Ascending aorta (tissue), 2 donors: ENCODE measurements around the gene MAPK1IP1L. TPM values are rescaled to one million over a fixed set of nuclear protein-coding genes. Genes with fewer than 3 reads are reported as not detected.
"Not testable (repeated sequence)": the region's sequence is repeated elsewhere in the genome, so short reads cannot be mapped to it uniquely, and the experiment has no call there.

Source experiments
- DNase-seq, 2 donors: peaks; one replicate each; pipeline ENCODE4 v3.0.0-alpha.2; 2019; ENCODE audit warnings: low spot score in 2 of 2
- H3K27ac ChIP-seq, 2 donors: fragments of 200-600 bp; sonication (generic); one replicate each; pipeline ENCODE4 v1.5.1; 2016 to 2017; ENCODE audit warnings: mild to moderate bottlenecking in 1 of 2
- H3K27me3 ChIP-seq: fragments of 200-600 bp; sonication (generic); one replicate; pipeline ENCODE4 v1.5.1; 2017
- H3K36me3 ChIP-seq, 2 donors: fragments of 200-600 bp; sonication (generic); one replicate each; pipeline ENCODE4 v1.5.1; 2016
- H3K4me1 ChIP-seq, 2 donors: fragments of 200-600 bp; sonication (generic); one replicate each; pipeline ENCODE4 v1.5.1; 2016 to 2017; ENCODE audit warnings: mild to moderate bottlenecking in 1 of 2
- H3K4me3 ChIP-seq, 2 donors: fragments of 200-600 bp; sonication (generic); one replicate each; pipeline ENCODE4 v1.5.1; 2016 to 2017; ENCODE audit warnings: mild to moderate bottlenecking in 1 of 2
- H3K9me3 ChIP-seq, 2 donors: fragments of 200-600 bp; sonication (generic); one replicate each; pipeline ENCODE4 v1.5.1; 2016
- intact Hi-C: fragments of 100-400 bp; cut with DNase I; formaldehyde crosslinking; loops from one replicate; pipeline ENCODE4 v1.15.1; 2023
- total RNA-seq: library from RNA; depleted of rRNA; stranded (reverse); fragments of >200 nt; gene quantifications from one replicate; pipeline ENCODE4 v1.1.0, GENCODE V29; 2016
- TF ChIP-seq, protein P1 (sequence below), 3 experiments: fragments of 200-600 bp in 2 of 3; fragments of 450-650 bp in 1 of 3; sonication (generic) in 2 of 3; IDR thresholded peaks; one replicate each; pipeline ENCODE4 v1.5.1; 2016 to 2019; ENCODE audit warnings: antibody characterized with exemption in 3 of 3, mild to moderate bottlenecking in 1 of 3, moderate library complexity in 1 of 3

The MAPK1IP1L gene
- 51.8 TPM for total RNA-seq

DNA sequence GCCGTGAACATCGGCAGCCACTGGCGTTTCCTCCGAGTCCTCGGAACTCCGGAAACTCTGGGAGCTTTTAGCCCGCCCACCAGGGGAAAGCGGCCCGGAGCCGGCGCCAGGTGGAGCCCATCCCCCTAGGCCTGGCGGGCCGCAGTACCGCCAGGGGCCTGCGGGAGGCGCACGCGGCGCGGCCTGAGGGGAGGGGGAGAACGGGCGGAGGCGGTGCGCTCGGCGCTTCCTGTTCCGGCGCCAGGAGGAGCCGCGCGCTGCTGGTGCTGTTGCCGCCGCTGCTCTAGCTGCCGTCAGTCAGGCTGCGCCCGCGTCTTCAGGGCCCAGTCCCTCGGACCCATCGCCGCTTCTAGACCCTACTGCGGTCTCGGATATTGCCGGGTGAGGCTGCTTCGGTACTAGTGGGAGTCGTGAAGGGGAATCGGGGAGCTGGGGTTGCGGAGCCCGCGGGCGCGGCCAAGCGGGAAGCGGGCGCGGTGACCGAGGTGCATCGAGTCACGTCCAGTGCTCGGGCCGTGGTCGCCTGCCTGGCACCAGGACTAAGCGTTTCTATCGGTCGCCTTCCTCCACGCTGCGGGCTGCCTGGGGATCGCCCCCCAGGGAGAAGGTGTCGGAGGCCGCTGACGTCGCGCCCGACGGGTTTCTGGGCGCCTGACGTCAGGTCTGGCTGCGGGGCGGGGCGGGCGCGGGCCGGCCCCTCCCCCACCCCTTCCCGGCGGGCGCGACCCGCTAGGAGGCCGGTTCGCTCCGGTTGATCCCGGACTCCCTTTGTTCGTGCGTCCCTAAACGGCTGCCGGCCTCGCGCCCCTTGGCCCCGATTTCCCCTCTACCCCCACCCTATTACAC, at the start of gene MAPK1IP1L:
Gene MAPK1IP1L (plus strand): TSS at position 225 of the 846 bp plus-strand sequence. CDS start 10,037 bp downstream, outside the sequence.
- no peaks in the 10 kb centered on the region for H3K27me3 ChIP-seq
- peak within 1 kb of the TSS; percentile 99 to 100 for H3K27ac ChIP-seq
- no peaks in the 10 kb centered on the region for H3K9me3 ChIP-seq
- H3K4me1 ChIP-seq = peaks cover 6 to 20% of the 10 kb centered on the region in 2 donors
- H3K4me3 ChIP-seq = peak within 1 kb of the TSS; percentile 88 to 94
- TF ChIP-seq, protein P1, sequence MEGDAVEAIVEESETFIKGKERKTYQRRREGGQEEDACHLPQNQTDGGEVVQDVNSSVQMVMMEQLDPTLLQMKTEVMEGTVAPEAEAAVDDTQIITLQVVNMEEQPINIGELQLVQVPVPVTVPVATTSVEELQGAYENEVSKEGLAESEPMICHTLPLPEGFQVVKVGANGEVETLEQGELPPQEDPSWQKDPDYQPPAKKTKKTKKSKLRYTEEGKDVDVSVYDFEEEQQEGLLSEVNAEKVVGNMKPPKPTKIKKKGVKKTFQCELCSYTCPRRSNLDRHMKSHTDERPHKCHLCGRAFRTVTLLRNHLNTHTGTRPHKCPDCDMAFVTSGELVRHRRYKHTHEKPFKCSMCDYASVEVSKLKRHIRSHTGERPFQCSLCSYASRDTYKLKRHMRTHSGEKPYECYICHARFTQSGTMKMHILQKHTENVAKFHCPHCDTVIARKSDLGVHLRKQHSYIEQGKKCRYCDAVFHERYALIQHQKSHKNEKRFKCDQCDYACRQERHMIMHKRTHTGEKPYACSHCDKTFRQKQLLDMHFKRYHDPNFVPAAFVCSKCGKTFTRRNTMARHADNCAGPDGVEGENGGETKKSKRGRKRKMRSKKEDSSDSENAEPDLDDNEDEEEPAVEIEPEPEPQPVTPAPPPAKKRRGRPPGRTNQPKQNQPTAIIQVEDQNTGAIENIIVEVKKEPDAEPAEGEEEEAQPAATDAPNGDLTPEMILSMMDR (IDR thresholded peaks at IDR 0.05) = peak; percentile 100
- intact Hi-C loops = loop anchor here (1.0 to 10.0 kb wide), 7 partner anchors 21 to 1291 kb away; partner anchors contain the start of genes FBXO34, LGALS3, SOCS4 and WDHD1
- DNase-seq = peak; percentile 57 to 94
- no peaks in the 10 kb centered on the region for H3K36me3 ChIP-seq

- Histone ChIP-seq H3K4me1 (no peaks in the 10 kb centered on the region), H3K9me3 (no peaks in the 10 kb centered on the region), H3K27ac (no peak overlapping the region), H3K36me3 (no peaks in the 10 kb centered on the region), H3K27me3 (no peaks in the 10 kb centered on the region), H3K4me3 (no peak overlapping the region)
- intact Hi-C loops = no loop called here
- TF ChIP-seq, protein P1 (IDR thresholded peaks at IDR 0.05) = no peak
- DNase-seq = no peak
These were observed 46.4 kb upstream of the MAPK1IP1L start for GRCh38 chr14:55005071-55005470.

GRCh38 chr14:55015006-55015405, 36.4 kb upstream of the MAPK1IP1L start:
- TF ChIP-seq, protein P1 (IDR thresholded peaks at IDR 0.05) = no peak
- H3K9me3 ChIP-seq = no peaks in the 10 kb centered on the region
- intact Hi-C loops = no loop called here
- H3K27me3 ChIP-seq = no peaks in the 10 kb centered on the region
- no peaks in the 10 kb centered on the region for H3K4me1 ChIP-seq
- H3K27ac ChIP-seq = no peak overlapping the region
- no peaks in the 10 kb centered on the region for H3K36me3 ChIP-seq
- H3K4me3 ChIP-seq = no peak overlapping the region
- no peak for DNase-seq

- Histone ChIP-seq H3K9me3 (no peaks in the 10 kb centered on the region), H3K4me3 (no peak overlapping the region), H3K27ac (no peak overlapping the region), H3K27me3 (no peaks in the 10 kb centered on the region), H3K36me3 (no peaks in the 10 kb centered on the region), H3K4me1 (no peaks in the 10 kb centered on the region)
- TF ChIP-seq, protein P1 (IDR thresholded peaks at IDR 0.05) = no peak
- DNase-seq = no peak
- intact Hi-C loops = no loop called here
These were observed 31.4 kb upstream of the MAPK1IP1L start for GRCh38 chr14:55019968-55020554.

- intact Hi-C loops, DNase-seq, H3K9me3 ChIP-seq, H3K27me3 ChIP-seq, H3K4me3 ChIP-seq, H3K36me3 ChIP-seq, H3K27ac ChIP-seq: not testable (repeated sequence)
- peaks cover 4 to 14% of the 10 kb centered on the region in 2 donors for H3K4me1 ChIP-seq
These were observed 27.1 kb upstream of the MAPK1IP1L start for GRCh38 chr14:55024365-55024764.

- TF ChIP-seq, protein P1 (IDR thresholded peaks at IDR 0.05) = no peak
- Histone ChIP-seq H3K36me3 (no peaks in the 10 kb centered on the region), H3K27ac (no peak overlapping the region), H3K9me3 (no peaks in the 10 kb centered on the region), H3K4me3 (peak overlapping the region; percentile 91 to 93), H3K27me3 (no peaks in the 10 kb centered on the region), H3K4me1 (peaks cover 4 to 15% of the 10 kb centered on the region in 2 donors)
- intact Hi-C loops = no loop called here
- DNase-seq = no peak
These were observed 25.5 kb upstream of the MAPK1IP1L start for GRCh38 chr14:55025948-55026347.
